GM12801 (cell line): ENCODE data around the gene TSEN2.

ENCODE experiments used
- CTCF ChIP-seq: IDR thresholded peaks from one replicate; pipeline ENCODE4 v1.5.1; 2011; ENCODE audit warnings: control low read depth; ENCODE audit not compliant: insufficient read length; ENCODE audit errors: extremely low read depth

The TSEN2 gene

GRCh38 chr3:12513694-12514446, 29.6 kb downstream of the TSEN2 start:
- no peak for TF ChIP-seq CTCF

- TF ChIP-seq CTCF = no peak
Measured at GRCh38 chr3:12515631-12516030, 31.4 kb downstream of the TSEN2 start.

- TF ChIP-seq CTCF = no peak
Measured at GRCh38 chr3:12516873-12517272, 32.6 kb downstream of the TSEN2 start.

GRCh38 chr3:12518261-12519028, 34.2 kb downstream of the TSEN2 start:
- no peak for TF ChIP-seq CTCF

- no peak for TF ChIP-seq CTCF
Measured at GRCh38 chr3:12521010-12521409, 36.7 kb downstream of the TSEN2 start.

GRCh38 chr3:12522721-12523120, 38.4 kb downstream of the TSEN2 start:
- TF ChIP-seq CTCF = no peak

GRCh38 chr3:12527757-12528143, 43.5 kb downstream of the TSEN2 start:
- no peak for TF ChIP-seq CTCF
